HCT116 (cell line): Measurements from ENCODE around the gene MRPL36. TPM values are rescaled to one million over a fixed set of nuclear protein-coding genes. Genes with fewer than 3 reads are reported as not detected.

Experiments used
- ATAC-seq: fragments of 200-7000 bp; cut with Tn5 transposase; 2 replicates; pipeline ENCODE4 v1.9.1; 2020; ENCODE audit warnings: mild to moderate bottlenecking, moderate library complexity
- BruUV-seq: library from RNA; stranded (reverse); fragments of 400-500 nt; replicated peaks from 2 replicates; lab custom pipeline; 2021; lab: Mats Ljungman, UMichigan
- CTCF ChIA-PET: fragments of 300-600 bp; sonication (Branson Sonifier 250); formaldehyde crosslinking; loops from one replicate; lab custom pipeline; 2021; ENCODE audit warnings: antibody characterized with exemption; lab: Charles Lee
- POLR2A ChIA-PET: fragments of 300-600, 350-600 bp; sonication (Branson Sonifier 250); formaldehyde crosslinking; loops from one replicate; lab custom pipeline; 2021; ENCODE audit warnings: antibody characterized with exemption; lab: Charles Lee
- RAD21 ChIA-PET, 2 experiments: fragments of 300-600 bp; sonication (Branson Sonifier 250); formaldehyde crosslinking; loops; one replicate each; lab custom pipeline; 2023; ENCODE audit warnings: low total read pairs in 2 of 2; ENCODE audit not compliant: uncharacterized antibody in 2 of 2, unreplicated experiment in 2 of 2, low non-redundant PET in 1 of 2; lab: Charles Lee
- DNase-seq: peaks from one replicate; pipeline ENCODE4 v3.0.0-alpha.2; 2010; ENCODE audit warnings: low read depth, low spot score
- H2AFZ ChIP-seq: fragments of 200-600 bp; shearing (Covaris generic), sonication (generic); 2 replicates; pipeline ENCODE4 v1.6.1; 2017; ENCODE audit warnings: low read depth, mixed run types, mixed read lengths, antibody characterized with exemption, low read length; ENCODE audit not compliant: poor library complexity, severe bottlenecking
- H3K27ac ChIP-seq: 2 replicates; pipeline ENCODE4 v1.5.1; 2012; ENCODE audit warnings: low read depth, low read length
- H3K27me3 ChIP-seq: fragments of 200-600 bp; sonication (generic); 2 replicates; pipeline ENCODE4 v1.6.1; 2016; ENCODE audit warnings: mixed run types, low read length, mixed read lengths; ENCODE audit not compliant: insufficient read depth
- H3K36me3 ChIP-seq, 2 experiments: fragments of 200-500 bp in 1 of 2; fragments of 200-600 bp in 1 of 2; sonication (Bioruptor generic) in 1 of 2; sonication (generic) in 1 of 2; 2 replicates each; pipeline versions ENCODE4 v1.5.1 to v1.6.1; 2014 to 2016; ENCODE audit warnings: low read length in 2 of 2, inconsistent platforms in 1 of 2, mixed read lengths in 1 of 2, mixed run types in 1 of 2; ENCODE audit not compliant: insufficient read depth in 2 of 2, control insufficient read depth in 1 of 2
- H3K4me1 ChIP-seq, 2 experiments: fragments of 200-600 bp in 1 of 2; sonication (generic) in 1 of 2; 2 replicates each; pipeline versions ENCODE4 v1.5.1 to v1.6.1; 2012 to 2017; ENCODE audit warnings: low read length in 2 of 2, inconsistent platforms in 1 of 2, mild to moderate bottlenecking in 1 of 2, mixed read lengths in 1 of 2, mixed run types in 1 of 2, moderate library complexity in 1 of 2; ENCODE audit not compliant: insufficient read depth in 2 of 2, control insufficient read depth in 1 of 2
- H3K4me2 ChIP-seq: fragments of 200-600 bp; sonication (generic); 2 replicates; pipeline ENCODE4 v1.6.1; 2017; ENCODE audit warnings: mixed run types, low read length, mixed read lengths
- H3K4me3 ChIP-seq, 2 experiments: fragments of 200-600 bp in 1 of 2; sonication (generic) in 1 of 2; replicated peaks in 1 of 2; 2 replicates each; pipeline ENCODE4 v1.5.1; 2011 to 2016; ENCODE audit warnings: low read length in 2 of 2, control low read depth in 1 of 2, low read depth in 1 of 2, mild to moderate bottlenecking in 1 of 2, mixed read lengths in 1 of 2, mixed run types in 1 of 2
- H3K79me2 ChIP-seq: fragments of 200-600 bp; sonication (generic); 2 replicates; pipeline ENCODE4 v1.6.1; 2017; ENCODE audit warnings: mild to moderate bottlenecking, mixed run types, low read length, moderate library complexity, mixed read lengths; ENCODE audit not compliant: insufficient read depth
- H3K9ac ChIP-seq: fragments of 200-600 bp; sonication (generic); 2 replicates; pipeline ENCODE4 v1.6.1; 2016; ENCODE audit warnings: low read length, mixed read lengths
- H3K9me2 ChIP-seq: fragments of 200-600 bp; sonication (generic), shearing (Covaris generic); 2 replicates; pipeline ENCODE4 v1.6.1; 2017; ENCODE audit warnings: mixed run types, mild to moderate bottlenecking, moderate library complexity; ENCODE audit not compliant: insufficient read depth
- H3K9me3 ChIP-seq, 2 experiments: fragments of 200-500 bp in 1 of 2; fragments of 200-600 bp in 1 of 2; sonication (Bioruptor generic) in 1 of 2; sonication (generic) in 1 of 2; 2 replicates each; pipeline ENCODE4 v1.6.1; 2014 to 2017; ENCODE audit warnings: low read length in 2 of 2, mixed read lengths in 2 of 2, inconsistent platforms in 1 of 2, low read depth in 1 of 2, mild to moderate bottlenecking in 1 of 2, mixed run types in 1 of 2, moderate library complexity in 1 of 2; ENCODE audit not compliant: control insufficient read depth in 1 of 2, insufficient read depth in 1 of 2
- H4K20me1 ChIP-seq: fragments of 200-600 bp; sonication (generic), shearing (Covaris generic); 2 replicates; pipeline ENCODE4 v1.6.1; 2017; ENCODE audit warnings: mixed run types, mild to moderate bottlenecking, moderate library complexity; ENCODE audit not compliant: insufficient read depth
- ATF3 ChIP-seq: IDR thresholded peaks from 2 replicates; pipeline ENCODE4 v1.6.1; 2012
- ELF1 ChIP-seq: IDR thresholded peaks from 2 replicates; pipeline ENCODE4 v1.6.1; 2012; ENCODE audit warnings: low read depth, borderline replicate concordance
- EZH2 ChIP-seq: fragments of 200-600 bp; sonication (generic); IDR thresholded peaks from 2 replicates; pipeline ENCODE4 v1.6.1; 2017; ENCODE audit warnings: antibody characterized with exemption, mixed run types
- EZH2phosphoT487 ChIP-seq: fragments of 200-600 bp; IDR thresholded peaks from 2 replicates; pipeline ENCODE4 v1.6.1; 2018; ENCODE audit warnings: antibody characterized with exemption, borderline replicate concordance
- FOSL1 ChIP-seq: IDR thresholded peaks from 2 replicates; pipeline ENCODE4 v1.6.1; 2012; ENCODE audit warnings: low read depth
- JUND ChIP-seq: IDR thresholded peaks from 2 replicates; pipeline ENCODE4 v1.6.1; 2012
- MAX ChIP-seq: IDR thresholded peaks from 2 replicates; pipeline ENCODE4 v1.6.1; 2012
- POLR2A ChIP-seq: IDR thresholded peaks from 2 replicates; pipeline ENCODE4 v1.7.0; 2011; ENCODE audit warnings: borderline replicate concordance; ENCODE audit not compliant: insufficient read depth, insufficient read length; ENCODE audit errors: extremely low read depth
- POLR2AphosphoS5 ChIP-seq: IDR thresholded peaks from 2 replicates; pipeline ENCODE4 v1.6.1; 2011; ENCODE audit warnings: mild to moderate bottlenecking, low read depth, low read length, moderate library complexity
- RAD21 ChIP-seq: IDR thresholded peaks from 2 replicates; pipeline ENCODE4 v1.6.1; 2012; ENCODE audit warnings: low read depth, mild to moderate bottlenecking
- SIN3A ChIP-seq: IDR thresholded peaks from 2 replicates; pipeline ENCODE4 v1.6.1; 2012; ENCODE audit warnings: low read depth
- SP1 ChIP-seq: IDR thresholded peaks from 2 replicates; pipeline ENCODE4 v1.6.1; 2012; ENCODE audit warnings: low read depth
- TCF7L2 ChIP-seq: IDR thresholded peaks from 2 replicates; pipeline ENCODE4 v1.7.0; 2011; ENCODE audit warnings: borderline replicate concordance, inconsistent platforms; ENCODE audit not compliant: insufficient read depth, insufficient read length; ENCODE audit errors: extremely low read depth
- YY1 ChIP-seq: IDR thresholded peaks from 2 replicates; pipeline ENCODE4 v1.6.1; 2011; ENCODE audit warnings: low read length, low read depth, moderate library complexity, mild to moderate bottlenecking; ENCODE audit not compliant: insufficient replicate concordance; ENCODE audit errors: extremely low read depth
- ZBTB33 ChIP-seq: IDR thresholded peaks from 2 replicates; pipeline ENCODE4 v1.6.1; 2011; ENCODE audit warnings: mild to moderate bottlenecking, low read length, moderate library complexity; ENCODE audit not compliant: insufficient replicate concordance; ENCODE audit errors: extremely low read depth
- ZFX ChIP-seq: fragments of 450-650 bp; IDR thresholded peaks from 2 replicates; pipeline ENCODE4 v1.6.1; 2017
- ZNF274 ChIP-seq: fragments of 200-500 bp; sonication (Bioruptor generic); IDR thresholded peaks from 2 replicates; pipeline ENCODE4 v1.6.1; 2014; ENCODE audit warnings: mild to moderate bottlenecking, low read depth, low read length, inconsistent platforms
- intact Hi-C: fragments of 100-400 bp; cut with micrococcal nuclease; formaldehyde crosslinking; loops from 2 replicates; pipeline ENCODE4 v1.10.0; 2022
- total RNA-seq: library from RNA; stranded (reverse); gene quantifications from one replicate; pipeline ENCODE4 v1.2.1, GENCODE V29; 2021; ENCODE audit not compliant: unreplicated experiment

MRPL36 gene
- total RNA-seq, 1 experiment from 2014 or later: 71.9 TPM

GRCh38 chr5:1758574-1758973 lies 41.1 kb downstream of the MRPL36 start:
- ATAC-seq: no peak
- CTCF ChIA-PET: no interaction called here
- H3K9ac ChIP-seq: no peak overlapping the region
- intact Hi-C loops: no loop called here
- no peak for TF ChIP-seq EZH2phosphoT487
- TF ChIP-seq POLR2AphosphoS5: no peak
- TF ChIP-seq YY1: no peak
- no peak for TF ChIP-seq FOSL1
- TF ChIP-seq EZH2: no peak
- TF ChIP-seq ATF3: no peak
- TF ChIP-seq RAD21: no peak
- TF ChIP-seq MAX: no peak
- TF ChIP-seq, all 23 proteins: peak for 0
- no peak overlapping the region for H3K4me2 ChIP-seq
- no peaks in the 10 kb centered on the region for H3K27me3 ChIP-seq
- ChIA-PET RAD21 (no interaction called here), POLR2A (no interaction called here)
- H2AFZ ChIP-seq: no peak overlapping the region
- H3K9me3 ChIP-seq: no peaks in the 10 kb centered on the region
- no peaks in the 10 kb centered on the region for H4K20me1 ChIP-seq
- H3K9me2 ChIP-seq: no peaks in the 10 kb centered on the region
- no peaks in the 10 kb centered on the region for H3K79me2 ChIP-seq
- DNase-seq: no peak
- no peak overlapping the region for H3K4me3 ChIP-seq
- BruUV-seq: no TSS peak
- H3K36me3 ChIP-seq: no peaks in the 10 kb centered on the region
- no peak overlapping the region for H3K27ac ChIP-seq
- no peaks in the 10 kb centered on the region for H3K4me1 ChIP-seq

- RAD21 ChIA-PET: no interaction called here
- TF ChIP-seq ZFX: no peak
- TF ChIP-seq ELF1: no peak
- no peak for TF ChIP-seq RAD21
- no peak for TF ChIP-seq ZNF274
- TF ChIP-seq TCF7L2: no peak
- TF ChIP-seq JUND: no peak
- TF ChIP-seq SIN3A: no peak
- no peak for TF ChIP-seq POLR2A
- no peak for TF ChIP-seq ZBTB33
- TF ChIP-seq SP1: no peak
- Histone ChIP-seq H4K20me1 (no peaks in the 10 kb centered on the region), H3K27me3 (peaks cover 8% of the 10 kb centered on the region; the same call in 1 of the 2 replicates), H3K4me2 (no peak overlapping the region), H3K36me3 (no peaks in the 10 kb centered on the region), H3K27ac (no peak overlapping the region), H3K79me2 (no peaks in the 10 kb centered on the region), H3K4me1 (no peaks in the 10 kb centered on the region), H3K4me3 (no peak overlapping the region), H3K9ac (no peak overlapping the region), H3K9me2 (no peaks in the 10 kb centered on the region), H2AFZ (no peak overlapping the region), H3K9me3 (no peaks in the 10 kb centered on the region)
- BruUV-seq: no TSS peak
- CTCF ChIA-PET: no interaction called here
- intact Hi-C loops: no loop called here
- POLR2A ChIA-PET: no interaction called here
- ATAC-seq: no peak
- DNase-seq: no peak
Observed at GRCh38 chr5:1757511-1757910, 42.1 kb downstream of the MRPL36 start.
